Measurements from ENCODE around the gene RSPH3. TPM values are rescaled to one million over a fixed set of nuclear protein-coding genes. Genes with fewer than 3 reads are reported as not detected.
A peak's percentile ranks its signal among the peaks of the same experiment; 100 is the strongest.

RSPH3 gene
- total and polyA plus RNA-seq, 2 of the 8 experiments (the other 6 are each of a cell fraction or from before 2014, with no cell fraction given) = 0.60 to 2.7 TPM

GRCh38 chr6:158959552-158959951 lies 40.5 kb downstream of the RSPH3 start:
- Histone ChIP-seq H3K14ac (ENCODE audit: insufficient read length) (no peak overlapping the region), H2BK20ac (ENCODE audit: low read length) (peak overlapping the region; percentile 90), H2AK5ac (ENCODE audit: low read depth, low read length) (no peak overlapping the region), H3K4ac (replicated peaks; ENCODE audit: insufficient read length, low read depth, low read length) (no peak overlapping the region), H3K4me3 (ENCODE audit: extremely low read depth in 1 of 4, insufficient read depth in 2 of 4, low read depth in 3 of 4, low read length in 4 of 4) (no peak overlapping the region), H2BK5ac (ENCODE audit: low read depth, low read length) (no peak overlapping the region), H2AFZ (ENCODE audit: low read length) (no peak overlapping the region), H3K4me1 (replicated peaks in 1 of 4; ENCODE audit: control insufficient read depth in 3 of 4, insufficient read depth in 4 of 4, low read length in 3 of 4) (no peaks in the 10 kb centered on the region), H3K9me3 (ENCODE audit: insufficient read depth in 2 of 2, low read depth in 1 of 2, low read length in 1 of 2) (no peaks in the 10 kb centered on the region), H3K79me1 (ENCODE audit: low read depth, low read length) (no peaks in the 10 kb centered on the region), H3K79me2 (ENCODE audit: control insufficient read depth in 1 of 2, insufficient read depth in 2 of 2, low read length in 2 of 2) (no peaks in the 10 kb centered on the region), H3K18ac (ENCODE audit: extremely low read depth, low read length) (no peak overlapping the region), H4K20me1 (replicated peaks in 1 of 2; ENCODE audit: control insufficient read depth in 1 of 2, insufficient read depth in 2 of 2, low read length in 2 of 2) (no peaks in the 10 kb centered on the region), H3K23me2 (ENCODE audit: low read depth, low read length) (no peaks in the 10 kb centered on the region), H2BK120ac (replicated peaks; ENCODE audit: low read depth, low read length) (no peak overlapping the region), H3K56ac (replicated peaks; ENCODE audit: insufficient read length, low read depth, low read length) (no peak overlapping the region), H3K27me3 (replicated peaks in 1 of 4; ENCODE audit: control insufficient read depth in 3 of 4, extremely low read depth in 1 of 4, insufficient read depth in 3 of 4, low read length in 3 of 4) (no peaks in the 10 kb centered on the region), H3K23ac (ENCODE audit: insufficient read length) (no peak overlapping the region), H3K4me2 (ENCODE audit: insufficient read depth in 1 of 2, low read depth in 2 of 2, low read length in 2 of 2) (no peak overlapping the region), H2BK12ac (ENCODE audit: low read depth, low read length) (no peak overlapping the region), H4K91ac (replicated peaks; ENCODE audit: insufficient read length, low read length) (no peak overlapping the region), H4K5ac (ENCODE audit: insufficient read length, low read depth, low read length) (no peak overlapping the region), H3K27ac (ENCODE audit: low read depth, low read length) (no peak overlapping the region), H2BK15ac (ENCODE audit: low read length) (no peak overlapping the region), H3K9ac (replicated peaks in 1 of 4; ENCODE audit: extremely low read depth in 1 of 4, low read depth in 3 of 4, low read length in 3 of 4) (no peak overlapping the region), H4K8ac (ENCODE audit: extremely low read depth, insufficient read depth, low read length) (no peak overlapping the region), H3K36me3 (ENCODE audit: control insufficient read depth in 2 of 4, insufficient read depth in 4 of 4, low read length in 3 of 4) (no peaks in the 10 kb centered on the region)
- no peak for TF ChIP-seq RFX5 (IDR thresholded peaks at IDR 0.05; ENCODE audit: borderline replicate concordance, low read depth, low read length)
- peak; percentile 30 to 54 for TF ChIP-seq RAD21 (IDR thresholded peaks at IDR 0.05 in 1 of 2, conservative IDR thresholded peaks at IDR 0.05 in 1 of 2; ENCODE audit: low read depth in 2 of 2, low read length in 2 of 2)
- peak in 1 of 3 experiments; percentile 22; a peak in 1 of 4 replicates for TF ChIP-seq CTCF (IDR thresholded peaks at IDR 0.05; ENCODE audit: control extremely low read depth in 1 of 3, insufficient read depth in 1 of 3, low read depth in 1 of 3, low read length in 3 of 3)
- POLR2A ChIA-PET (ENCODE audit: partially characterized antibody) = interaction anchor here (0.8 to 1.1 kb wide), 2 partner anchors 9 to 16 kb away, joined by 3 to 5 read pairs; no protein-coding TSS in a partner anchor
- no peak for FAIRE-seq
- WGBS, 2 experiments (ENCODE audit: extremely low coverage in 1 of 2, insufficient coverage in 1 of 2, insufficient read length in 1 of 2, insufficient replicate concordance in 2 of 2, low coverage in 1 of 2, low lambda C conversion rate in 2 of 2, missing lambda C conversion rate in 1 of 2) = 92% methylated on average over 4 of the region's 4 CpGs; no CpG with 5 or more reads in 1 of the 2 experiments
- CTCF ChIA-PET (ENCODE audit: partially characterized antibody) = interaction anchor here (0.6 to 5.7 kb wide), 16 partner anchors 12 to 738 kb away, joined by 3 to 45 read pairs (median 4); no protein-coding TSS in a partner anchor
- DNase-seq (ENCODE audit: low read depth in 1 of 2, low spot score in 2 of 2) = no peak

All from H1 (cell line).